ENCODE results near the gene KDM2B. TPM values are rescaled to one million over a fixed set of nuclear protein-coding genes. Genes with fewer than 3 reads are reported as not detected.

KDM2B gene
- polyA plus RNA-seq, 3 donors: 9.7 to 68.1 (median 9.7) TPM

GRCh38 chr12:121549075-121549474 lies 31.7 kb downstream of the KDM2B start:
- no peaks in the 10 kb centered on the region for H3K36me3 ChIP-seq (replicated peaks in 1 of 2; ENCODE audit: control insufficient read depth in 1 of 2, insufficient read depth in 2 of 2, low read length in 2 of 2)
- H4K20me1 ChIP-seq (ENCODE audit: insufficient read depth, low read length): no peaks in the 10 kb centered on the region
- Mint-ChIP-seq H3K27ac (no peak overlapping the region), H3K36me3 (peaks cover 7 to 10% of the 10 kb centered on the region in 2 donors), H3K4me1 (peaks cover 22% of the 10 kb centered on the region), H3K4me3 (no peak overlapping the region), H3K27me3 (ENCODE audit: low read depth in 3 of 3) (peaks cover 0 to 2% (median 0%) of the 10 kb centered on the region in 3 donors), H3K9me3 (no peaks in the 10 kb centered on the region)
- H3K79me2 ChIP-seq (ENCODE audit: insufficient read depth, low read length): no peaks in the 10 kb centered on the region
- H3K27me3 ChIP-seq (ENCODE audit: control insufficient read depth in 2 of 2, insufficient read depth in 2 of 2, low read length in 2 of 2): no peaks in the 10 kb centered on the region
- no peak overlapping the region for H3K4me3 ChIP-seq (replicated peaks in 1 of 3; ENCODE audit: low read depth in 2 of 3, low read length in 3 of 3)
- H3K9me3 ChIP-seq (replicated peaks in 1 of 2; ENCODE audit: control insufficient read depth in 1 of 2, insufficient read depth in 1 of 2, low read length in 2 of 2): no peaks in the 10 kb centered on the region
- H3K4me2 ChIP-seq (replicated peaks; ENCODE audit: extremely low read depth, low read length, poor library complexity, severe bottlenecking): no peak overlapping the region
- peaks cover 21 to 22% of the 10 kb centered on the region in 2 donors for H3K4me1 ChIP-seq (ENCODE audit: control insufficient read depth in 1 of 2, insufficient read depth in 2 of 2, low read length in 2 of 2)
- intact Hi-C loops (cut with micrococcal nuclease): loop anchor here in 1 of 2 donors (5.0 kb wide), 1 partner anchor 123 kb away; no protein-coding TSS in a partner anchor
- TF ChIP-seq, protein P1, sequence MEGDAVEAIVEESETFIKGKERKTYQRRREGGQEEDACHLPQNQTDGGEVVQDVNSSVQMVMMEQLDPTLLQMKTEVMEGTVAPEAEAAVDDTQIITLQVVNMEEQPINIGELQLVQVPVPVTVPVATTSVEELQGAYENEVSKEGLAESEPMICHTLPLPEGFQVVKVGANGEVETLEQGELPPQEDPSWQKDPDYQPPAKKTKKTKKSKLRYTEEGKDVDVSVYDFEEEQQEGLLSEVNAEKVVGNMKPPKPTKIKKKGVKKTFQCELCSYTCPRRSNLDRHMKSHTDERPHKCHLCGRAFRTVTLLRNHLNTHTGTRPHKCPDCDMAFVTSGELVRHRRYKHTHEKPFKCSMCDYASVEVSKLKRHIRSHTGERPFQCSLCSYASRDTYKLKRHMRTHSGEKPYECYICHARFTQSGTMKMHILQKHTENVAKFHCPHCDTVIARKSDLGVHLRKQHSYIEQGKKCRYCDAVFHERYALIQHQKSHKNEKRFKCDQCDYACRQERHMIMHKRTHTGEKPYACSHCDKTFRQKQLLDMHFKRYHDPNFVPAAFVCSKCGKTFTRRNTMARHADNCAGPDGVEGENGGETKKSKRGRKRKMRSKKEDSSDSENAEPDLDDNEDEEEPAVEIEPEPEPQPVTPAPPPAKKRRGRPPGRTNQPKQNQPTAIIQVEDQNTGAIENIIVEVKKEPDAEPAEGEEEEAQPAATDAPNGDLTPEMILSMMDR (IDR thresholded peaks at IDR 0.05): no peak
- H3K9ac ChIP-seq (ENCODE audit: insufficient read depth, low read length, poor library complexity, severe bottlenecking): no peak overlapping the region
- H2AFZ ChIP-seq (ENCODE audit: insufficient read depth, low read depth, low read length, poor library complexity, severe bottlenecking): no peak overlapping the region
- WGBS (ENCODE audit: insufficient coverage): 100% methylated on average over 3 of the region's 7 CpGs
- DNase-seq: no peak
- no peak overlapping the region for H3K27ac ChIP-seq (ENCODE audit: low read depth in 1 of 2, low read length in 2 of 2)

DNA sequence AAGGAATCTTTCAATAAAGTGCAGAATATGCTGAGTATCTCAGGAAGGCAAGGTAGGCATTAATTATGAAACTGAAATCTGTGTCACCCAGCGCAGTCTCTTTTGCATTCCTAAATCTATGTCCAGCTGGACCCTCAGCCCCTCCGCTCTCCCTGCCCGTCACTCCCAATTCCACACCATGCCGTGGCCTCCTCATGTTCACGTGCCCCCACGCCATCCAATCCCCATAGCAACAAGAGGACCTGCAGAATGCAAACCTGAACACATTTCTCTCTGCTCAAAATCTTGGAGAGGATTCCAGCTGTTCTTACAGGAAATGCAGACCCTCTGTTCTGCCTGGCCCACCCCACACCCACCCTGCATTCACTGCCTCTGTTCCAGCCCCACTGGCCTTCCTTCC lies 35.3 kb downstream of the KDM2B start:
- H3K9me3 ChIP-seq (replicated peaks in 1 of 2; ENCODE audit: control insufficient read depth in 1 of 2, insufficient read depth in 1 of 2, low read length in 2 of 2): no peaks in the 10 kb centered on the region
- no peak overlapping the region for H3K4me2 ChIP-seq (replicated peaks; ENCODE audit: extremely low read depth, low read length, poor library complexity, severe bottlenecking)
- Mint-ChIP-seq H3K27ac (no peak overlapping the region), H3K4me1 (peaks cover 42% of the 10 kb centered on the region), H3K36me3 (peaks cover 3 to 9% of the 10 kb centered on the region in 2 donors), H3K4me3 (no peak overlapping the region), H3K27me3 (ENCODE audit: low read depth in 3 of 3) (peaks cover 0 to 2% (median 0%) of the 10 kb centered on the region in 3 donors), H3K9me3 (no peaks in the 10 kb centered on the region)
- H3K27me3 ChIP-seq (ENCODE audit: control insufficient read depth in 2 of 2, insufficient read depth in 2 of 2, low read length in 2 of 2): no peaks in the 10 kb centered on the region
- no peak overlapping the region for H2AFZ ChIP-seq (ENCODE audit: insufficient read depth, low read depth, low read length, poor library complexity, severe bottlenecking)
- H3K36me3 ChIP-seq (replicated peaks in 1 of 2; ENCODE audit: control insufficient read depth in 1 of 2, insufficient read depth in 2 of 2, low read length in 2 of 2): no peaks in the 10 kb centered on the region
- no peak overlapping the region for H3K27ac ChIP-seq (ENCODE audit: low read depth in 1 of 2, low read length in 2 of 2)
- no peak for DNase-seq
- H3K79me2 ChIP-seq (ENCODE audit: insufficient read depth, low read length): no peaks in the 10 kb centered on the region
- TF ChIP-seq, protein P1 (IDR thresholded peaks at IDR 0.05): no peak
- intact Hi-C loops (cut with micrococcal nuclease): loop anchor here in 1 of 2 donors (5.0 kb wide), 1 partner anchor 127 kb away; no protein-coding TSS in a partner anchor
- H3K4me1 ChIP-seq (ENCODE audit: control insufficient read depth in 1 of 2, insufficient read depth in 2 of 2, low read length in 2 of 2): peaks cover 28 to 42% of the 10 kb centered on the region in 2 donors
- no peak overlapping the region for H3K4me3 ChIP-seq (replicated peaks in 1 of 3; ENCODE audit: low read depth in 2 of 3, low read length in 3 of 3)
- over 99% methylated on average over 6 of the region's 6 CpGs for WGBS (ENCODE audit: insufficient coverage)
- H3K9ac ChIP-seq (ENCODE audit: insufficient read depth, low read length, poor library complexity, severe bottlenecking): no peak overlapping the region
- no peaks in the 10 kb centered on the region for H4K20me1 ChIP-seq (ENCODE audit: insufficient read depth, low read length)

All from CD14-positive monocyte (primary cell).